GM19328 (cell line): Measurements from ENCODE around the gene RARA.
"Not testable (repeated sequence)": the region's sequence is repeated elsewhere in the genome, so short reads cannot be mapped to it uniquely, and the experiment has no call there.

Source experiments
- ATAC-seq: cut with Tn5 transposase; IDR thresholded peaks from one replicate; pipeline ENCODE4 v1.9.1; 2021; ENCODE audit warnings: mild to moderate bottlenecking, moderate library complexity; ENCODE audit not compliant: unreplicated experiment

Gene RARA

DNA sequence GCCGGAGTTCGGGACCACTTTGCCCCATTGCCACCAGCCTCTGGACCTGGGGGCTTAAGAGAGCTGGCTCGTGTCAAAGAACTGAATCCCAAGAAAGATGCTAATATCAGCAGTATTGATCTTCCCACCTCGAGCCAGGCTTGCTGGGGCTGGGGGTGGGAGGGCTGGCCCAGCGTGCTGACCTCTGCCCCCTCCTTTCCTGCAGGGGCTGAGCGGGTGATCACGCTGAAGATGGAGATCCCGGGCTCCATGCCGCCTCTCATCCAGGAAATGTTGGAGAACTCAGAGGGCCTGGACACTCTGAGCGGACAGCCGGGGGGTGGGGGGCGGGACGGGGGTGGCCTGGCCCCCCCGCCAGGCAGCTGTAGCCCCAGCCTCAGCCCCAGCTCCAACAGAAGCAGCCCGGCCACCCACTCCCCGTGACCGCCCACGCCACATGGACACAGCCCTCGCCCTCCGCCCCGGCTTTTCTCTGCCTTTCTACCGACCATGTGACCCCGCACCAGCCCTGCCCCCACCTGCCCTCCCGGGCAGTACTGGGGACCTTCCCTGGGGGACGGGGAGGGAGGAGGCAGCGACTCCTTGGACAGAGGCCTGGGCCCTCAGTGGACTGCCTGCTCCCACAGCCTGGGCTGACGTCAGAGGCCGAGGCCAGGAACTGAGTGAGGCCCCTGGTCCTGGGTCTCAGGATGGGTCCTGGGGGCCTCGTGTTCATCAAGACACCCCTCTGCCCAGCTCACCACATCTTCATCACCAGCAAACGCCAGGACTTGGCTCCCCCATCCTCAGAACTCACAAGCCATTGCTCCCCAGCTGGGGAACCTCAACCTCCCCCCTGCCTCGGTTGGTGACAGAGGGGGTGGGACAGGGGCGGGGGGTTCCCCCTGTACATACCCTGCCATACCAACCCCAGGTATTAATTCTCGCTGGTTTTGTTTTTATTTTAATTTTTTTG is 47.1 kb downstream of the RARA start:
- no peak for ATAC-seq

- ATAC-seq, result no peak
Observed at GRCh38 chr17:40356990-40357881, 48.3 kb downstream of the RARA start.

DNA sequence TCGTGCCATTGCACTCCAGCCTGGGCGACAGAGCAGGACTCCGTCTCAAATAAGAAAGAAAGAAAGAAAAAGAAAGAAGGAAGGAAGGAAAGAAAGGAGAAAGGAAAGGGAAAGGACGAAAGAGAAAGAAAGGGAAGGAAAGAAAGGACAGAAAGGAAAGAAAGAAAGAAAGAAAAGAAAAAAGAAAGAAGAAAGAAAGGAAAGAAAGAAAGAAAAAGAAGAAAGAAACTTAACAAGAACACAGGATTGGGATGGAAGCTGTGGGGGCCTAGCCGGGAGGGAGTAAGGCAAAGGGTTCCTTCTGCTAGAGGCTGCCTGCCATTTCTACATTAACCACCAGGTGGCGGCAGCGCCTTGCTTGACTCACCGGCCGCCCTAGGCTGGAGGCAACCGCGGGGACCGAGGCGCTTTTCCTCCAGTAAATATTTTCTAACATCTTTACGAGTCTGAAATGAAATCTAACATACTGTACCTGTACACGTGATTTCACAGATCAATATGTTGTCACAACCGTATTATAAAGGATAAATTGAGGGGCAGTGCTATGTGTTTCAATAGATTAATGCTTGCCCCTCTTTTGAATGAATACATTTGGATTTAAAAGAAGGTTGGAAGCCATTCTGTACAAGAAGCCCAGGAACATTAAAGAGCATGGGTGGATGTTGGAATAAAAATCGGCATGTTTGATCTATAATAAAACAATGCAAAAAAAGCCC is 49.5 kb downstream of the RARA start:
- no peak for ATAC-seq

DNA sequence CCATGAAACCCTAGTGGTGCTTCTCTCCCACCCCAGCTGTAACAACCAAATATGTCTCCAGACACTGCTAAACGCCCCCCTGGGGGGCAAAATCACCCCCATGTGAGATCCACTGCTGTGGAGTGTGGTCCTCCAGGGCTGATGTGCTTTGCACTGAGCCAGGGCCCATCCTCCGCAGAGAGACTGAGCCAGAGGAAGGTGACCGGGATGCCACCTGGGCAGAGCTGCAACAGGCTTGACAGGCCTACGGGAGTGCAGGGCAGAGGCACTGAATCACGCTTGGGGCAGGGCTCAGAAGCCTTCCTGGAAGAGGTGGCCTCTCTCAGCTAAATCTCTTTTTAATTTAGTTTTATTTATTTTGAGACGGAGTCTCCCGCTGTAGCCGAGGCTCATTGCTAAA is 51.1 kb downstream of the RARA start:
- no peak for ATAC-seq

DNA sequence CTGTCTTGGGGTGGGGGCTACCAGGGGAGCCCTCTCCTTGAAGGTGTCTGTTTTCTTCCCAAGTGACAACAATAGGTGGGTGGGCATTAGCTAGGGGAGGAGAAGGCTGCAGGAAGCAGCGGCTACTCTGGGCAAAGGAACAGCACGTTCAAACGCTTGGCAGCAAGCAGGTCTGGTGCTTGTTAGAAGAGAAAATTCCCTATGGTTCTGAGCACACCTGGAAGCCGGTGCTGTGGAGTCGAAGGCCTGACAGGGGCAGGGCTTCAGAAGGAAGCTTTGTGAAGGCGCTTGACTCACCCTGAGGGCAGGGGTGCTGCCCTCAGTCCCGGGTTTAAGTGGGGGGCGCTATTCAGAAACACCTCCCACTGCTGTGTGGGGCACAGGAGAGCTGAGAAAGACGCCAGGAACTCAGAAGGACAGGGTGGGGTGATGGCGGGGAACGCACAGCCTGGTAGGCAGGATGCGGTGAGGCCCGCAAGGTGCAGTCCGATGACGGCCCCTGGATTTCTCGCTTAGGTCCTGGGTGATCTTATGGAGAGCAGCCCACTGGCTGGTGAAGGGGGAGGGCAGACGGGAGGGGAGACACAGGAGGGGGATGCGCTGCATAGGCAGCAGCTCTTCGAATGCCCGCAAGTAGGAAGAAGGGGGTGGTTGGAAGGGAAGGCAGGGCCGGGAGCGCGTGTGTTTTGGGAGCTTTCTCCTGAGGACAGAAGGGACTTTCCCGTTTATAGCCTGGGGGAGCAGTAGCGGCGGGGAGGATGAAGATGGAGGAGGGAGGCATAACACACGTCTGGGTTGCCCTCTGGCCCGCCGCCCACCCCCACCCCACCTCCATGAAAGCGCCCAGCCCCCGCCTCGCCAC is 52.3 kb downstream of the RARA start:
- no peak for ATAC-seq

GRCh38 chr17:40361925-40362695 is 53.1 kb downstream of the RARA start:
- no peak for ATAC-seq

DNA sequence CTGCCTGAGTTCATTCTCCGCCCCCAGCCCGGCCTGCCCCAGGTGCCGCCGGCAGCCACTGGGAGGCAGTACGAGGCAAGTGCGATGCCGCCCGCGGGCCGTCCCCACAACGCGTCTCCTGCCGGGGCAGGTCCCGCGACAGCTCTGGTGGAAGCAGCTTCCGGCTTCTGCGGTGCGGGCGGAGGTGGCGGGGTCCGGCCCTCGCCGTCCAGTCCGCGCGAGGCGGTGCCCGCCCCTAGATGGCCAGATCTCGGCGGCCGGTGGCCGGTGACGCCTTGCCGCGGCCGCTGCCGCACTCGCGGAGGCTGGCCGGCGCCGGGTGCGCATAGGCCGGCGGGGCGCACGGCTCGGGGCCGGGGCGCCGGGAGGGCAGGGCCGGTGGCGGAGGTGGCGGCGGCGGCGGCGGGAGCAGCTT is 53.7 kb downstream of the RARA start:
- no peak for ATAC-seq

DNA sequence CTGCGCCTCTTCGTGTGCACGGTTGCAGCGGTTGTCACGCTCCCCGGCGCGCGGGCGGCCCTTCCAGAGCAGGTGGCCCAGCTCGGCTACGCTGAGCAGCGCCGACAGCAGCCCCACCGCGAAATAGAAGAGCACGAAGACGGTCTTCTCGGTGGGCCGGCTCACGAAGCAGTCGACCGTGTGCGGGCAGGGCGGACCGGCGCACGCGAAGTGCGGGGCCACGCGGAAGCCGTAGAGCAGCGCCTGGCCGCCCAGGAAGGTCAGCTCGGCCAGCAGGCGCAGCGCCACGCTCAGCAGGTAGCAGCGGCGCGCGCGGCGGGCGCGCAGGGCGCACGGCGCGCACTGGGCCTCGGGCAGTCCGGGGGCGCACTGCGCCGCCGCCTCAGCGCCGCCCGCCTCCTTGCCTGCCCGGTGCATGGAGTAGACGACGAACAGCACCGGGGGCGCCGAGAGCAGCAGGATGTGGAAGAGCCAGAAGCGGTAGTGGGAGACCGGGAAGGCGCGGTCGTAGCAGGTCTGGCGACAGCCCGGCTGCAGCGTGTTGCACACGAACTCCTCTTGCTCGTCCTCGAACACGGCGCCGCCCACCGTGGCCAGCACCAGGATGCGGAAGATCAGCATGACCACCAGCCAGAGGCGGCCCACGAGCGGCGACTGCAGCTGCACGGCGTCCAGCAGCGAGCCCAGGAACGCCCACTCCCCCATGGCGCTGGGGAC is 54.3 kb downstream of the RARA start:
- ATAC-seq, result no peak

- no peak for ATAC-seq
Observed at GRCh38 chr17:40364121-40364861, 55.3 kb downstream of the RARA start, which contains the start of gene GJD3. GJD3 (minus strand) TSS chr17:40364737; CDS start chr17:40363815, 922 bp downstream.

DNA sequence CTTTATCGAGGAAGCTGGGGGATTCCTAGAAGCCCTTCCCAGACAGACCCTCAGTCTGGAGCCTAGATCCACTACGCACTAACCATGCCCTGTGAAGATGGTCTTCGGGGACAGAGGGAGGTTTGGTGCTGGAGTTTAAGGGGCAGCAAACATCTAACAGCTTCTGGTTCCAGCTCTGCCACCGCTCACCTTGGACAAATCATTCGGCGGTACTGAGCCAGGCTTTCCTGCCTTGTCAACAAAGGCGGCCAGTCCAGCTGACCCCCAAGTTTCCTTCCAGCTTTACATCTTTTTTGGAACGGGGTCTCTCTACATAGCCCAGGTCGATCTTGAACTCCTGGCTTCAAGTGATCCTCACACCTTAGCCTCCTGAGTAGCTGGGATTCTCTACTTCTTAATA is 55.9 kb downstream of the RARA start:
- ATAC-seq, result no peak

DNA sequence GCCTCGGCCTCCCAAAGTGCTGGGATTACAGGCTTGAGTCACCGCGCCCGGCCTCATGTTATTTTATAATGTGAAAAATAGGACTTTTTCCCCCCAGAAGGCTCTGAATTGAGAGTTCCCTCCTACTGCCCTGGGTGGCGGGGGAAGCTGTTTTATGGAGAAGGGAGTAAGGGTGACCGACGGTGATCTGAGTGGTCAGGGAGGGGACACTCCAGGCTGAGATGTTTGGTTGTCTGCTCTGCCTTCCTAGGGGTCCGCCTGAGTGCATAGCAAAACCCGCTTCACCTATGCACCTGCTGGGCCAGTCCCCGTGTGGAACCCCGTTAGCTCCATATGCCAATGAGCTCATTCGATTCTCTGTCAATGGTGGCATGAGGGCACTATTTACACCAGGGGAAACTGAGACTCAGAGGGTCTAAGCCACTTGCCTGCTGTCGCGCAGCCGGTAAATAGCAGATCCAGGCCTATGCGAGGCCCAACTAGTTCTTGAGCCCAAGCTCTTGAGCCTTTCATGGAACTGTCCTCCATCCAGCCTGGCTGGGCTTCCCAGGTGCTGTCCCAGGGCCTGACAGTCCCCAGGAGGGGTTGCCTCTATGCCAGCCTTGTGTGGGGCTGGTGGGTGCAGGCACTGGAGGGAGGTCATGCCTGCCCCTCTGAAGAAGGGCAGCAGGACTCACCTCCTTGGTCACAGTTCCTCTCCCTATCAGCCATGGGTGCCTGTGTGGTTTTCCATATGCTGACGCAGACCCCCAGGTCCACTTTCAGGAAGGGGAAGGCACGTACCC is 57.3 kb downstream of the RARA start:
- no peak for ATAC-seq

DNA sequence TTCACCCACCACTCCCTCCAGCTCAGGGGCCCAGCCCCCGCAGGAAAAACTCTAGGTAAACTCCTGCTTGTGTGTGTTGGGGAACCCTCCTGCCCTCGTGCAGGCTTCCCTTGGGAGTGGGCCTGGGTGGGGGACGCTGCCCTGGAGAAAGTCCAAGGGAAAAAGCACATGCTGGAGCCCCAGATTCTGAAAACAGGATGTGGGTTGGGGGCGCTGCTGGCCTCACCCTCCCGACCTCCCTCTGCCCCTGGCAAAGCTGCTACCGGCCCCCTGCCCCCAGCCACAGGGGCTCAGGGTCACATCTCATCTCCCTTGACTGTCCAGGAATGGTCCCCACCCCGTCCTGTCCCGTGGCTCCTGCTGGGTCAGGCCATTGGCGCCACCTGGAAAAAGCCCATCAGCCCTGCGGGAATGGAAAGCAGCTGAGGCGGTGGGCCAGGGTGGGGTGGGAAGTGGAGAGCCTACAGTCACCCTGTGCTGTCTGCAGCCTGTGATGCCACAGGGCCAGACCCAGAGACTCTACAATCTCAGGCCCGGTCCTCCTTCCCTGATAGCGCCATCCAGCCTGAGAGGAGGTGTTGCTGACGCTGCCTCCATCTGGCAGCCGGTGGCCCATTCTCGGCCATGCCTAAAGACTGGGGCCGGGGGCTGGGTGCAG is 58.0 kb downstream of the RARA start:
- ATAC-seq, result no peak

DNA sequence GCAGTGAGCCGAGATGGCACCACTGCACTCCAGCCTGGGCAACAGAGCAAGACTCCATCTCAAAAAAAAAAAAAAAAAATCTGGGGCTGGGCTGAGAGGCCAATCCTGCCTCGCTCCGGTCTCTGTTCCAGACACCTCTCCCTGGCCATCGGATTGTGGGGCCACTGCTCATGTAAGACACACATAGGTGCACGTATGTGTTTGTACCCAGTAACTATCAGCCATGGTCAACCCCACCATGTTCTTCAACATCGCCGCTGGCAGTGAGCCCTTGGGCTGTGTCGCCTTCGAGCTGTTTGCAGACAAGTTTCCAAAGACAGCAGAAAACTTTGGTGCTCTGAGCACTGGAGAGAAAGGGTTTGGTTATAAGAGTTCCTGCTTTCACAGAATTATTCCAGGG is 58.7 kb downstream of the RARA start:
- not testable (repeated sequence) for ATAC-seq

DNA sequence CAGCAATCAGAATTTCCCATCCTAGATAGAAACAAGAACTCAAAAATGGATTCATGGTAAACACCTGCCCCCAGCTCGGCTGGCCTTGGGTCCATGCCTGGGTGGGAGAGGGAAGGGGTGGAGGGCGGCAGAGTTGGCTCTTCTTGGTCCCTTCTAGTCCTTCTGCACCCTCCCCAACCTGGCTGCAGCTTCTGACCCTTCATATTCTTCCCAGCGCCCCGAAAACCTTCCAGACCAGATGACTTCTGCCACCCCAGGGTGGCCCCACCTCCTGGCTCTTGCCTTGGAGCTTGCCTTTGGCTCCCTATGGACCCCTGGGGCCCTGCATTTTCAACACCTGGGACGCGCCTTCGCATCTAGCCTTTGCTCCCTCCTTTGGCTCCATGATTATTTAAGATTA is 60.9 kb downstream of the RARA start:
- ATAC-seq, result no peak

GRCh38 chr17:40371261-40371929 is 62.4 kb downstream of the RARA start:
- ATAC-seq, result no peak

DNA sequence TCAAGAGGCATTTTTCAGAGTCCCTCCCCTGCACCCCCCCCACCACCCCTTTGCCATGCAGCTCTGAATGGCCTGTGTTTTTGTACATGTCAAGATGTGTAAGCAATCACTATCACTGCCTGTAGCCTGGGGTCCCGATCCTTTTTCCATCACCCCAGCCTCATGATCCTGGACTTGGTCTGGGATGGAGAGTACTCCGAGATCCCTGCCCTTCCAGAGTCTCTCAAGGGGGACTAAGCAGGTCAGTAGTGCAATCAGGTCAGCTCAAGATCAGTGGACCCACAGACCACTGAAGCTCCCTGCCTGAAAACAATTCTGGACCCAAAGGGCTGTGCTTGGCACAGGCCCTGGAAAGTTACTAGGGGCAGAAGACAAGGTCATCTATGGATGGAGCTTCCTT is 63.1 kb downstream of the RARA start:
- no peak for ATAC-seq
